PFSK-1 (cell line): Measurements from ENCODE around the gene NACAD. TPM values are rescaled to one million over a fixed set of nuclear protein-coding genes. Genes with fewer than 3 reads are reported as not detected.

Source experiments
- FOXP2 ChIP-seq: optimal IDR thresholded peaks from 2 replicates; pipeline ENCODE3; 2011; ENCODE audit warnings: borderline replicate concordance, control low read depth, inconsistent platforms; ENCODE audit not compliant: insufficient read depth; ENCODE audit errors: extremely low read length, extremely low read depth
- POLR2AphosphoS5 ChIP-seq: IDR thresholded peaks from 2 replicates; pipeline ENCODE4 v1.6.1; 2012; ENCODE audit warnings: low read depth, mild to moderate bottlenecking, control low read depth, low read length, moderate library complexity
- REST ChIP-seq, 2 experiments: IDR thresholded peaks; 2 replicates each; pipeline versions ENCODE4 v1.6.1 to v1.8.0; 2011 to 2012; ENCODE audit warnings: low read depth in 2 of 2, low read length in 2 of 2, control low read depth in 1 of 2, inconsistent platforms in 1 of 2, mild to moderate bottlenecking in 1 of 2, moderate library complexity in 1 of 2; ENCODE audit not compliant: insufficient read depth in 1 of 2
- SIN3A ChIP-seq: IDR thresholded peaks from 2 replicates; pipeline ENCODE4 v1.6.1; 2012; ENCODE audit warnings: mild to moderate bottlenecking, low read length, moderate library complexity, borderline replicate concordance; ENCODE audit not compliant: insufficient read depth
- TAF1 ChIP-seq: IDR thresholded peaks from 2 replicates; pipeline ENCODE4 v1.6.1; 2012; ENCODE audit warnings: low read length, control low read depth, borderline replicate concordance; ENCODE audit not compliant: insufficient read depth
- polyA plus RNA-seq: library from polyadenylated mRNA; unstranded; fragments of >200 nt; gene quantifications from one replicate; pipeline ENCODE4 v1.2.1, GENCODE V29; 2012; ENCODE audit warnings: low read depth, missing spikeins; ENCODE audit not compliant: insufficient read length

NACAD gene
- polyA plus RNA-seq, result not detected

- TF ChIP-seq SIN3A, result no peak
- no peak for TF ChIP-seq POLR2AphosphoS5
- TF ChIP-seq TAF1, result no peak
- TF ChIP-seq FOXP2, result no peak
- TF ChIP-seq REST (IDR thresholded peaks at IDR 0.05; ENCODE audit: insufficient read depth in 1 of 2, low read depth in 2 of 2, low read length in 2 of 2), result no peak
These were observed at the start of gene NACAD for GRCh38 chr7:45088821-45089340. NACAD (minus strand) TSS chr7:45088969; CDS start chr7:45088894, 75 bp downstream.

- TF ChIP-seq REST (IDR thresholded peaks at IDR 0.05; ENCODE audit: insufficient read depth in 1 of 2, low read depth in 2 of 2, low read length in 2 of 2) (no peak), SIN3A (no peak), FOXP2 (no peak), POLR2AphosphoS5 (no peak), TAF1 (no peak)
These were observed 47.6 kb upstream of the NACAD start for GRCh38 chr7:45136106-45137060.

- TF ChIP-seq FOXP2 (no peak), POLR2AphosphoS5 (no peak), TAF1 (no peak)
These were observed 45.1 kb upstream of the NACAD start for GRCh38 chr7:45133877-45134276.

- TF ChIP-seq FOXP2, result no peak
- TF ChIP-seq POLR2AphosphoS5, result no peak
- no peak for TF ChIP-seq REST (IDR thresholded peaks at IDR 0.05; ENCODE audit: insufficient read depth in 1 of 2, low read depth in 2 of 2, low read length in 2 of 2)
- no peak for TF ChIP-seq SIN3A
- no peak for TF ChIP-seq TAF1
These were observed 44.6 kb upstream of the NACAD start for GRCh38 chr7:45133352-45133751.

- TF ChIP-seq SIN3A (no peak), FOXP2 (no peak), TAF1 (no peak), POLR2AphosphoS5 (no peak)
These were observed 44.0 kb upstream of the NACAD start for GRCh38 chr7:45132708-45133320.
